ENCODE data around the gene CDH13. TPM values are rescaled to one million over a fixed set of nuclear protein-coding genes. Genes with fewer than 3 reads are reported as not detected.

CDH13 gene
- total RNA-seq, 1 experiment from 2014 or later, result 2.1 TPM

DNA sequence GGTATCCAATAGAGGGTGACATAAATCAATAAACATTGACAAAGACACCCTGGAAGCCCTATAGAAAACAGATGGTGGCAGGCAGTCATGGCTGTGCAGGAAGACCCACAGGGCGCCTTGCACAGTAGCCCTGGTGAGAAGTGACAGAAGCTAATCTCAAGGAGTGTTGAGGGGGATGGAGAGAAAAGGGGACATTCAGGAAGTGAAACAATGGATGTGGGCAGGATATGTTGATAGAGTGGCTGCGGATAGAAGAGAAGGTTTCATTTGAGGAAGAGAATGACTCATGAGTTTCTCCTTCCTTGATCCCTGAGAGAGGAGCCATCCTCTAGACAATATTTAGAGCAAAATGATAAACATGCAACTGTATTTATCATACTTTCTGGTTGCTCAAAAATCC lies 712.2 kb downstream of the CDH13 start:
- ChIA-PET POLR2A (ENCODE audit: low non-redundant PET) (no interaction called here), CTCF (no interaction called here)
- H3K27ac ChIP-seq (ENCODE audit: low read depth, low read length, poor library complexity, severe bottlenecking), result no peak overlapping the region
- H3K4me3 ChIP-seq (ENCODE audit: low read depth, low read length, poor library complexity, severe bottlenecking), result no peak overlapping the region
- peaks cover 20% of the 10 kb centered on the region for H3K27me3 ChIP-seq (replicated peaks; ENCODE audit: insufficient read depth, low read depth, low read length, poor library complexity)
- TF ChIP-seq, protein P1, sequence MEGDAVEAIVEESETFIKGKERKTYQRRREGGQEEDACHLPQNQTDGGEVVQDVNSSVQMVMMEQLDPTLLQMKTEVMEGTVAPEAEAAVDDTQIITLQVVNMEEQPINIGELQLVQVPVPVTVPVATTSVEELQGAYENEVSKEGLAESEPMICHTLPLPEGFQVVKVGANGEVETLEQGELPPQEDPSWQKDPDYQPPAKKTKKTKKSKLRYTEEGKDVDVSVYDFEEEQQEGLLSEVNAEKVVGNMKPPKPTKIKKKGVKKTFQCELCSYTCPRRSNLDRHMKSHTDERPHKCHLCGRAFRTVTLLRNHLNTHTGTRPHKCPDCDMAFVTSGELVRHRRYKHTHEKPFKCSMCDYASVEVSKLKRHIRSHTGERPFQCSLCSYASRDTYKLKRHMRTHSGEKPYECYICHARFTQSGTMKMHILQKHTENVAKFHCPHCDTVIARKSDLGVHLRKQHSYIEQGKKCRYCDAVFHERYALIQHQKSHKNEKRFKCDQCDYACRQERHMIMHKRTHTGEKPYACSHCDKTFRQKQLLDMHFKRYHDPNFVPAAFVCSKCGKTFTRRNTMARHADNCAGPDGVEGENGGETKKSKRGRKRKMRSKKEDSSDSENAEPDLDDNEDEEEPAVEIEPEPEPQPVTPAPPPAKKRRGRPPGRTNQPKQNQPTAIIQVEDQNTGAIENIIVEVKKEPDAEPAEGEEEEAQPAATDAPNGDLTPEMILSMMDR (conservative IDR thresholded peaks at IDR 0.05; ENCODE audit: low read depth, low read length), result no peak
- no peak for TF ChIP-seq EZH2 (IDR thresholded peaks at IDR 0.05; ENCODE audit: borderline replicate concordance, low read depth, low read length, poor library complexity, severe bottlenecking)
- H3K36me3 ChIP-seq (ENCODE audit: insufficient read depth, low read length, poor library complexity, severe bottlenecking), result no peaks in the 10 kb centered on the region
- H3K4me1 ChIP-seq (ENCODE audit: insufficient read depth, low read length, poor library complexity, severe bottlenecking), result no peaks in the 10 kb centered on the region
- DNase-seq (ENCODE audit: low spot score), result no peak
- intact Hi-C loops (cut with micrococcal nuclease; ENCODE audit: unreplicated experiment), result no loop called here
- no TSS peak for BruUV-seq (replicated peaks)
- no peaks in the 10 kb centered on the region for H3K9me3 ChIP-seq (ENCODE audit: low read depth, low read length, poor library complexity, severe bottlenecking)

DNA sequence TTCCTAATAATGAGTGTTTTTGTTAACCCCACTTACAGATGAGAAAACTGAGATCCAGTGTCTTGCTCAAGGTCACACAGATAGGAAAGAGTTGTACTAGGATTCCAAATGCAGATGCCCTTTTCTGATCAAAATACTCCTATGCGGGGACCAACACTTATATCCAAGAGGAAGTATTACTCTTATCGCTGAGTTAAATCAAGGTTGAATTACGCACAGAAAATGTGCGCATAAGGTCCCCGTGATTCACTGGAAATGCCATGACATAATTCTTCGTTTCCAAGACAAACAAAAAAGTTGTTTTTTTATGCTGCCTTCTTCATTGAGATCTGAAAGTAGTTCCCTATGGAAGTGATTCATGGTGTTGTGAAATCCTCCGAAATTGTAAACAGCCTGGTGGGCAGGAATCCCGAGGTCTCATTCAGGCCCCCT lies 717.2 kb downstream of the CDH13 start:
- ChIA-PET CTCF (no interaction called here), POLR2A (ENCODE audit: low non-redundant PET) (no interaction called here)
- Histone ChIP-seq H3K4me3 (ENCODE audit: low read depth, low read length, poor library complexity, severe bottlenecking) (no peak overlapping the region), H3K27ac (ENCODE audit: low read depth, low read length, poor library complexity, severe bottlenecking) (no peak overlapping the region), H3K27me3 (replicated peaks; ENCODE audit: insufficient read depth, low read depth, low read length, poor library complexity) (peaks cover 34% of the 10 kb centered on the region), H3K4me1 (ENCODE audit: insufficient read depth, low read length, poor library complexity, severe bottlenecking) (no peaks in the 10 kb centered on the region), H3K36me3 (ENCODE audit: insufficient read depth, low read length, poor library complexity, severe bottlenecking) (no peaks in the 10 kb centered on the region), H3K9me3 (ENCODE audit: low read depth, low read length, poor library complexity, severe bottlenecking) (no peaks in the 10 kb centered on the region)
- DNase-seq (ENCODE audit: low spot score), result no peak
- TF ChIP-seq, protein P1 (conservative IDR thresholded peaks at IDR 0.05; ENCODE audit: low read depth, low read length), result no peak
- TF ChIP-seq EZH2 (IDR thresholded peaks at IDR 0.05; ENCODE audit: borderline replicate concordance, low read depth, low read length, poor library complexity, severe bottlenecking), result no peak
- intact Hi-C loops (cut with micrococcal nuclease; ENCODE audit: unreplicated experiment), result no loop called here
- BruUV-seq (replicated peaks), result no TSS peak

DNA sequence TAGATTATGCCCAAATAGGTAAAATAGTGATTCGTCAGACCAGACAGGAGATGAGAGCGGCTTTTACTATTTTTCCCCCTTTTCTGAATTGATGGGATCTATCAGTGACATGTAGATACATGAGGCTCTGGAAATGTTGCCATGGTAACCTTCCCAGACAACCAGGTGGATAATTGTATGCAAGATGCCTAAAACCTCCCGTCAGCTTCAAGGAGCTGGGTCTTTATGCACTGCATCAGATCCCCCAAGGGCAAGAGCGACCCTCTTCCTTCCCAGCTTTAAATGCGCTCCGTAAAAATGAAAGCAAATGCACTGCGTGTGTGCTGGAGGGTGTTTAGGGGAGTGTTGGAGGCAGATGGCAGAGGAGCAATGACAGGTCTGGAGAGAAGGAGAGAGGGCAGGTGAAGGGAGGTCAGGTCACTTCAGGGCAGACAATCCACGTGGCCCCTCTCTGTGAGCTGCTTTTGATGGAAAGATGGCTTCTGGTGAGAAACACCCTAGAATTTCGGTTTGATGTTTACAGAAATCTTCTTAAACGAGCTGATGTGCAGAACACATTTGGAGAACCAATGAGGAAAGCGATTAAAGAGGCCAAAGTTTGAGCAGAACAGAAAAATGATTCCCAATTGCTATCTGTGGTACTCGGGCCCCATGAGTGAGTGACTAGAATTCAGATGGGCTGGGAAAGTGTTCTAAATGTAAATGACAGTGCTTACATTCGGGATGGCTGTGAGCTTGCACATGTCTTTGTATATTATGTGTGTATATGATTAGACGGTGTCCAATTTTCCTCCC lies 719.3 kb downstream of the CDH13 start:
- no peaks in the 10 kb centered on the region for H3K9me3 ChIP-seq (ENCODE audit: low read depth, low read length, poor library complexity, severe bottlenecking)
- ChIA-PET POLR2A (ENCODE audit: low non-redundant PET) (no interaction called here), CTCF (no interaction called here)
- no peak overlapping the region for H3K27ac ChIP-seq (ENCODE audit: low read depth, low read length, poor library complexity, severe bottlenecking)
- H3K27me3 ChIP-seq (replicated peaks; ENCODE audit: insufficient read depth, low read depth, low read length, poor library complexity), result peaks cover 34% of the 10 kb centered on the region
- no peaks in the 10 kb centered on the region for H3K4me1 ChIP-seq (ENCODE audit: insufficient read depth, low read length, poor library complexity, severe bottlenecking)
- intact Hi-C loops (cut with micrococcal nuclease; ENCODE audit: unreplicated experiment), result no loop called here
- H3K36me3 ChIP-seq (ENCODE audit: insufficient read depth, low read length, poor library complexity, severe bottlenecking), result no peaks in the 10 kb centered on the region
- no peak for DNase-seq (ENCODE audit: low spot score)
- BruUV-seq (replicated peaks), result no TSS peak
- TF ChIP-seq EZH2 (IDR thresholded peaks at IDR 0.05; ENCODE audit: borderline replicate concordance, low read depth, low read length, poor library complexity, severe bottlenecking), result no peak
- TF ChIP-seq, protein P1 (conservative IDR thresholded peaks at IDR 0.05; ENCODE audit: low read depth, low read length), result no peak
- no peak overlapping the region for H3K4me3 ChIP-seq (ENCODE audit: low read depth, low read length, poor library complexity, severe bottlenecking)

Measured in A673 (cell line).